OCI-LY7 (cell line): Measurements from ENCODE around the gene PRELID3B.

Source experiments
- CTCF ChIP-seq: fragments of 200-600 bp; sonication (generic); conservative IDR thresholded peaks from 2 replicates; pipeline ENCODE4 v1.5.1; 2014; ENCODE audit warnings: mild to moderate bottlenecking, antibody characterized with exemption, low read length, moderate library complexity, mixed read lengths
- EZH2phosphoT487 ChIP-seq: fragments of 200-600 bp; sonication (generic); IDR thresholded peaks from 2 replicates; pipeline ENCODE4 v1.6.1; 2018; ENCODE audit warnings: low read depth, borderline replicate concordance, mild to moderate bottlenecking, mixed run types, antibody characterized with exemption, low read length, moderate library complexity, mixed read lengths

GRCh38 chr20:59027741-59028320, 14.8 kb downstream of the PRELID3B start:
- TF ChIP-seq CTCF (no peak), EZH2phosphoT487 (no peak)
